ENCODE data around the gene SBNO1.
"Not testable (repeated sequence)": the region's sequence is repeated elsewhere in the genome, so short reads cannot be mapped to it uniquely, and the experiment has no call there.

SBNO1 gene

DNA sequence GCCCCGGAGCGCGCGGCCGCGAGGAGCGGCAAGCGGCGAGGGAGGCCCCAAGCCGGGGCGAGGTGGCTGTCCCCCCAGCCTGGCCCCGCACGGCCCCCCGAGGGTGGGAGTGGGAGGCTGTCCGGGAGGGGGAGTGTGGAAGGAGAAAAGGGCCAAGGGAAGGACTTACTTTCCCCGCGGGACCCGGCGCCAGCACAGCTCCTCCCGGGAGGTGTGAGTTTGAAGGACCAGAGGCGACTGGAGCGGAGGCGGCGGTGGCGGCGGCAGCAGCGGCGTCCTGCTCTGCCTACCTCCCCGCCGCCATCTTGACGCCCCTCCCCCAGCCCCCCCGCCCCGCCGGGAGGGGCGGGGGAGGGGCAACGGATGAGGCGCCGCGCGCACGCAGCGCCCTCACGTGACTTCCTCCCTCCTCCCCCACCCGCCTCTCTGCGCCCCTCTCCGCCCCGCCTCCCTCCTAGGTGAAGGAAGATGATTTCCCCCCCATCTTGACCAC lies at the start of gene SBNO1:
SBNO1 (minus strand) TSS at position 316 of the 493 bp plus-strand sequence. CDS start 14,406 bp downstream, outside the sequence.
- DNase-seq = peak; percentile 81 to 90 (median 88)

- DNase-seq = no peak
Observed at GRCh38 chr12:123410041-123410412, 45.4 kb upstream of the SBNO1 start.

GRCh38 chr12:123409284-123410040 lies 44.8 kb upstream of the SBNO1 start:
- DNase-seq = not testable (repeated sequence)

DNA sequence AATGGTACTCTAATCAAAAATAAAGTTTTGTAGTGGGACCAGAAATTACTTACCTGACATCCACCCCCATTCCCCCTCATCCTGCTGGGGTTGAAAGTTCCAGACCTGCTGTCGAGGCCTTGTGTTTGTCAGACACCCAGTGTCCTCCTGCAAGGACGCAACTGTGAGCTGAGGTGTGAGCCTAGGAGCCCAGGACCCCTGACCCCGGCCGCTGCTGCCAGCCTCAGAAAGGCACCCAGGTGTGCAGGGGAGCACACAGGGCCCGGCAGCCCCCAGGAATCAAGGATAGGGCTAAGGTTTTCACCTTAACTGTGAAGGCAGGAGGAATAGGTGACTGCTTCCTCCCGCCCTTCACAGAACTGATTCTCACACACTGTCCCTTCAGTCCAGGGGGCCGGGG lies 44.0 kb upstream of the SBNO1 start:
- DNase-seq = not testable (repeated sequence)

DNA sequence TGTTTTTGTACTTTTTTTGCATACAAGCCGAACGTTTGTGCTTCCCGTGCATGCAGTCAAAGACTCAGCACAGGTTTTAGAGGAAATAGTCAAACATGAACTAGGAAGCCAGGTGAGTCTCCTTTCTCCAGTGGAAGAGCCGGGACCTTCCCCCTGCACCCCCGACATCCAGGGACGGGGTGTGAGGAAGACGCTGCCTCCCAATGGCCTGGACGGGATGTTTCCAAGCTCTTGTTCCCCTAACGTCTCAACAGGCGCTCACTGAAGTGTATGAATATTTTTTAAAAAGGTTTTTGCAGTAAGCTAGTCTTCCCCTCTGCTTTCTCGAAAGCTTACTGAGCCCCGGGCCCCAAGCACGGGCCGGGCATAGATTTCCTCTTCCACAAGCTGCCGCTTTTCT lies 43.3 kb upstream of the SBNO1 start:
- not testable (repeated sequence) for DNase-seq

GRCh38 chr12:123407269-123407668 lies 42.6 kb upstream of the SBNO1 start:
- DNase-seq = not testable (repeated sequence)

DNA sequence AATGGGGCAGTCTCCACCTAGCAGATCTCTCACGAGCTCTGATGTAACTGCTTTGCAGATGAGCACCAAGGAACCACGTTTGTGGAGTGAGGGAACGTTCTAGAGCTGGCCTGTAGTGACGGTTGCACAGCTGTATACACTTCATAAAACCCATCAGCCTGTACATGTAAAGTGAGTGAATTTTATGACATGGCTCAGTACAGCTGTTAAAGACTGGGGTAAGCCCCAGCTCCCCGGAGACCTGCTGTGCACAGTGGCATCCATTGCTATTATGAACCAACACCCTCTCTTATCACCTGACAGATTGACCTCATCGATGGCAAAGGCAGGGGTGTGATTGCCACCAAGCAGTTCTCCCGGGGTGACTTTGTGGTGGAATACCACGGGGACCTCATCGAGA lies 39.9 kb upstream of the SBNO1 start:
- no peak for DNase-seq

- DNase-seq = no peak
Observed at GRCh38 chr12:123401753-123402683, 37.4 kb upstream of the SBNO1 start.

- no peak for DNase-seq
Observed at GRCh38 chr12:123399255-123399617, 34.6 kb upstream of the SBNO1 start.

GRCh38 chr12:123398550-123399254 lies 34.1 kb upstream of the SBNO1 start:
- no peak for DNase-seq

- no peak for DNase-seq
Observed at GRCh38 chr12:123398177-123398549, 33.5 kb upstream of the SBNO1 start.

DNA sequence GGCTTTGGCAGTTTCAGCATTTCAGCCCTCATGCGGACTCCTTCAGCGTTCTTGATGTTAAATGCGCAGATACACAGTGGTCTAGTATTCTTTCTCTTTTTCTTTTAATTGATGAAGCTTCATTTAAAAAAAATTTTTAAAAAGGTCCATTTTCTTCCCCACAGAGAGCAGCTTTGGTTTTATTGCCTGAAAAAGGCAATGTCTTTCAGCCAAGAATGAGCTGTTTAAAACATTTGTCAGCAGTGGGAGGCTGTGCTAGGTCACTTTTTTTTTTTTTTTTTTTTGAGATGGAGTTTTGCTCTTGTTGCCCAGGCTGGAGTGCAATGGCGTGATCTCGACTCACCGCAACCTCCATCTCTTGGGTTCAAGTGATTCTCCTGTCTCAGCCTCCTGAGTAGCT lies 32.8 kb upstream of the SBNO1 start:
- no peak for DNase-seq

DNA sequence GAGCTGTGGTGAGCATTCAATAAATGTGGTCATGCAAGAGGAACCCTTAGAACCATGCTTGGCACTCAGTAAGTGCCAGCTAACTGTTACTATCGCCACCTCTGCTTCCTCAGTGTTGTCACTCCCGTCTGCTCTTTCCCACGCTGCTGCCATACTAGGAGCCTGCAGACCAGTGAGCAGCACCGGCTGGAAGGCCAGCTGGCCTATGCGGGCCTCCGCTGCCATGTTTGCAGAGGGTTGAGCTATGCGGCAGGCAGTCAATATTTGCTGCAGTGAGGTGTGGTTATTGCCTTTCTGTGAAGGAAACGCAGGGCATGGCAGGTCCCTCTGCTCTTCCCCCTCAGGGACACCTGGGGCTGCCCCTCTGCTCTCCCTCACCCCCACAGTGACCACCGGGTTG lies 32.3 kb upstream of the SBNO1 start:
- DNase-seq = no peak

DNA sequence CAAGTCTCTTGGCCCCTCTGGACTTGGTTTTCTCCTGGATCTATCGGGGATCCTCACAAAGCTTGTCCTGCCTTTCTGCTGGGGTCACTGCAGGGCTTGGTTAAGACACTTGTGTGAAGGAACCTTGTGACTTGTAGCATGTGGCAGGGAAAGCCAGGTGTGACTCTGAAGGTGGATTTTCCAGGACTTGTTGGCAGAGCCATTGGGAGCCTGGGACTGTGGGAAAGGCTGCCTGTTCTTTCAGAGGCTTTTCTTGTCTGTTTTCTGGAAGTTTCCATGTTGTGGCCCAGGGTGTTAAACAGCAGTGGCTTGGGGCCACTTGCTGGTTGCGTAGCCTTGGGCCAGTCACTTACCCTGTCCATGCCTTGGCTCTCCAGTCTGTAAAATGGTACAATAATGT lies 31.9 kb upstream of the SBNO1 start:
- DNase-seq = no peak

DNA sequence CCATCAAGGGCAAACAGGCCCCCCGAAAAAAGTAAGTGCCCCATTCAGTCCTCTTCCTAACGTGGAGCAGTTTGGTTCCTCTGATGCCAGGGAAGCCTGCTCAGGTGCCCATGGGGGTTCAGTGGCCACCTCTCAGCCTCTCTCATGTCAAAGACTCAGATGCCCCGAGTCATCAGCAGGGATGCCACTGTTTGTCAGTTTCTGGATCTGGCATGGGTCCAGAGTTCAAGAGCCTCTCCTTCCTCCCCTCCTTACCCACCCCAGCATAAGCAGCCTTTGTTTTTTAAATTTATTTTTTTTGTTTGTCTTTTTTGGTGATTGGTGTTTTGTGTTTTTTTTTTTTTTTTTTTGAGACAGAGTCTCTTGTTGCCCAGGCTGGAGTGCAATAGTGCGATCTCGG lies 30.6 kb upstream of the SBNO1 start:
- DNase-seq = no peak

DNA sequence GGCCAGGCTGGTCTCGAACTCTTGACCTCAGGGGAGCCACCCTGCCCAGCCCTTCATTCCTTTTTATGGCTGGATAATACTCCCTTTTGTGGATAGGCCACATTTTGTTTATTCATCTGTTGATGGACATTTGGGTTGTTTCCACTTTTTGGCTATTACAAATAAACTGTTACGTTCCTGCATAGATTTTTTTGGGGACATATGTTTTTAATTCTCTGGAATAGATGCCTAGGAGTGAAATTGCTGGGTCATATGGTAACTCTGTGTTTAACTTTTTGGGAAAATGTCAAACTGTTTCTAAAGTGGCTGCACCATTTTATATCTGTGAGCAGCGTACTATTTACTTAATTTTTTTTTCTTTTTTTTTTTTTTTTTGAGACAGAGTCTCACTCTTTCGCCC lies 29.1 kb upstream of the SBNO1 start:
- DNase-seq = no peak

DNA sequence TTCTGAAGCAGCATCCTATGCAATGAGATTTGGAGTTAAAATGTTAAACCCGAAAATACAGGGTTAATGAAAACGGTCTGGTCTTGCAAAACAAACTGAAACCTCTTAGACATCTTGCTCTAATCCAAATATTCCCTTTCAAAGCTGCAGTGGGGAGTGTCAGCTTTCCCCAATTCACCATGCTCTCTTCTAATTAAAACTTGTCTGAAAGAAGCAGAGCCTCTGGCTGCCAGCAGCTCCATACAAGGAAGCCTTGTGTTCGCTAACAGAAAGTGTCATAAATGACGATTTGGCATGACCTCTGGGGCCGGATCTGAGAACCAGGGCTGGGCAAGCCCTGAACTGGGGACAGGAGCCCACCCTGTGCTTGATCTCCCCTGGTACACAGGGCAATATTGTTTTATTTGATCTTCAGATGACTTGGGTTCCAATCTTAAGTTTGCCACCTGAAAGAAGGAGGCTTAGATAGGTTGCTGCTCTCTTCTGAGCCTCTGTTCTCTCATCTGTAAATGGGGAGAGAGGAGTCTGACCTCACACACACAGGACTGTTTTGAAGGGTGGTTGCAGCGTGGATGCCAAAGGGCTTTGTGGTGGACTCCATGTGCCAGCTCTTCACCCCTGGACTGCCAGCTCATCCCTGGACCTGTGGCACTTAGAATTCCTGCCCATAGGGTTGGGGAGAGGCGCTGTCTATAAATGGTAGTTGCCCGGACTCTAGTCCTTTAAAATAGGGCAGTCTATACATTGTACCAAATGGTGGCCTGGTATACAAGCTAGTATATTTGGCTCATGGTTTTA lies 27.1 kb upstream of the SBNO1 start:
- no peak for DNase-seq

GRCh38 chr12:123390498-123391426 lies 26.1 kb upstream of the SBNO1 start:
- no peak for DNase-seq

GRCh38 chr12:123389560-123390351 lies 25.1 kb upstream of the SBNO1 start:
- DNase-seq = peak in 3 of 4 experiments; percentile 7 to 23 (median 13)

- no peak for DNase-seq
Observed at GRCh38 chr12:123388951-123389559, 24.4 kb upstream of the SBNO1 start.
